ENCODE results near the gene ARID1B.

DNA sequence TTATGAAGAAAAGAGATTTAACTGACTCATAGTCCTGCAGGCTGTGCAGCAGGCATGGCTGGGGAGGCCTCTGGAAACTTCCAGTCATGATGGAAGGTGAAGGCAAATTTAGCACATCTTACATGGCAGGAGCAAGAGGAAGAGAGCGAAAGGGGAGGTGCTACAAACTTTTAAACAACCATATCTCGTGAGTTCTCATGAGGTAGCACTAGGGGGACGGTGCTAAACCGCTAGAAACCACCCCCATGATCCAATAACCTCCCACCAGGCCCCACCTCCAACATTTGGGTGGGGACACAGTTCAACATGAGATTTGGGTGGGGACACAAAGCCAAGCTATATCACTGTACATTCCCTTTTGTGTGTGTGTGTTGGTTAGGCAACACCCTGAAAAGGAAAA lies 336.2 kb downstream of the ARID1B start:
- TF ChIP-seq, protein P1, sequence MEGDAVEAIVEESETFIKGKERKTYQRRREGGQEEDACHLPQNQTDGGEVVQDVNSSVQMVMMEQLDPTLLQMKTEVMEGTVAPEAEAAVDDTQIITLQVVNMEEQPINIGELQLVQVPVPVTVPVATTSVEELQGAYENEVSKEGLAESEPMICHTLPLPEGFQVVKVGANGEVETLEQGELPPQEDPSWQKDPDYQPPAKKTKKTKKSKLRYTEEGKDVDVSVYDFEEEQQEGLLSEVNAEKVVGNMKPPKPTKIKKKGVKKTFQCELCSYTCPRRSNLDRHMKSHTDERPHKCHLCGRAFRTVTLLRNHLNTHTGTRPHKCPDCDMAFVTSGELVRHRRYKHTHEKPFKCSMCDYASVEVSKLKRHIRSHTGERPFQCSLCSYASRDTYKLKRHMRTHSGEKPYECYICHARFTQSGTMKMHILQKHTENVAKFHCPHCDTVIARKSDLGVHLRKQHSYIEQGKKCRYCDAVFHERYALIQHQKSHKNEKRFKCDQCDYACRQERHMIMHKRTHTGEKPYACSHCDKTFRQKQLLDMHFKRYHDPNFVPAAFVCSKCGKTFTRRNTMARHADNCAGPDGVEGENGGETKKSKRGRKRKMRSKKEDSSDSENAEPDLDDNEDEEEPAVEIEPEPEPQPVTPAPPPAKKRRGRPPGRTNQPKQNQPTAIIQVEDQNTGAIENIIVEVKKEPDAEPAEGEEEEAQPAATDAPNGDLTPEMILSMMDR (IDR thresholded peaks at IDR 0.05; ENCODE audit: poor library complexity), result no peak
- no peak for TF ChIP-seq EZH2phosphoT487 (IDR thresholded peaks at IDR 0.05; ENCODE audit: low read depth, severe bottlenecking, unreplicated experiment)
- no peak for TF ChIP-seq EZH2 (IDR thresholded peaks at IDR 0.05; ENCODE audit: borderline replicate concordance)
